ENCODE results near the gene RSBN1. TPM values are rescaled to one million over a fixed set of nuclear protein-coding genes. Genes with fewer than 3 reads are reported as not detected.

RSBN1 gene
- total RNA-seq, 4 donors from 2014 or later = 13.3 to 24.6 (median 17.5) TPM

GRCh38 chr1:113714606-113715269 lies 97.5 kb downstream of the RSBN1 start:
- DNase-seq (ENCODE audit: low spot score) (no peak), ATAC-seq (ENCODE audit: low FRiP score) (no peak)
- no peak for TF ChIP-seq CTCF (IDR thresholded peaks at IDR 0.05)

Other genes starting within 250 kb of the RSBN1 start
- gene PHTF1, start 53.0 kb downstream of the RSBN1 start, total RNA-seq = 10 to 100 TPM; 20.5 to 35.6 (median 26.0) TPM
- gene PTPN22, start 59.2 kb upstream of the RSBN1 start, total RNA-seq = 1 to 10 TPM; 2.8 to 6.8 (median 3.2) TPM
- gene BCL2L15, start 75.1 kb upstream of the RSBN1 start, total RNA-seq = under 1 TPM; 0.19 to 0.63 (median 0.37) TPM
- 10 to 100 TPM in 3 of 4 donors, 1 to 10 TPM in 1; 9.3 to 17.2 (median 15.6) TPM for gene AP4B1, start 92.3 kb upstream of the RSBN1 start, total RNA-seq
- gene DCLRE1B, start 92.8 kb upstream of the RSBN1 start, total RNA-seq = 1 to 10 TPM; 2.8 to 5.6 (median 4.5) TPM
- gene HIPK1, start 116.8 kb upstream of the RSBN1 start, total RNA-seq = 10 to 100 TPM; 49.6 to 64.6 (median 57.7) TPM
- 100 to 1,000 TPM in 2 of 4 donors, 10 to 100 TPM in 2; 54.4 to 173 (median 90.6) TPM for gene OLFML3, start 167.0 kb upstream of the RSBN1 start, total RNA-seq